GM19455 (cell line): ENCODE data around the gene SLC35F2.
"Not testable (repeated sequence)": the region's sequence is repeated elsewhere in the genome, so short reads cannot be mapped to it uniquely, and the experiment has no call there.

Experiments used
- ATAC-seq: cut with Tn5 transposase; IDR thresholded peaks from one replicate; pipeline ENCODE4 v1.9.1; 2021; ENCODE audit not compliant: unreplicated experiment

The SLC35F2 gene, protein sequence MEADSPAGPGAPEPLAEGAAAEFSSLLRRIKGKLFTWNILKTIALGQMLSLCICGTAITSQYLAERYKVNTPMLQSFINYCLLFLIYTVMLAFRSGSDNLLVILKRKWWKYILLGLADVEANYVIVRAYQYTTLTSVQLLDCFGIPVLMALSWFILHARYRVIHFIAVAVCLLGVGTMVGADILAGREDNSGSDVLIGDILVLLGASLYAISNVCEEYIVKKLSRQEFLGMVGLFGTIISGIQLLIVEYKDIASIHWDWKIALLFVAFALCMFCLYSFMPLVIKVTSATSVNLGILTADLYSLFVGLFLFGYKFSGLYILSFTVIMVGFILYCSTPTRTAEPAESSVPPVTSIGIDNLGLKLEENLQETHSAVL

DNA sequence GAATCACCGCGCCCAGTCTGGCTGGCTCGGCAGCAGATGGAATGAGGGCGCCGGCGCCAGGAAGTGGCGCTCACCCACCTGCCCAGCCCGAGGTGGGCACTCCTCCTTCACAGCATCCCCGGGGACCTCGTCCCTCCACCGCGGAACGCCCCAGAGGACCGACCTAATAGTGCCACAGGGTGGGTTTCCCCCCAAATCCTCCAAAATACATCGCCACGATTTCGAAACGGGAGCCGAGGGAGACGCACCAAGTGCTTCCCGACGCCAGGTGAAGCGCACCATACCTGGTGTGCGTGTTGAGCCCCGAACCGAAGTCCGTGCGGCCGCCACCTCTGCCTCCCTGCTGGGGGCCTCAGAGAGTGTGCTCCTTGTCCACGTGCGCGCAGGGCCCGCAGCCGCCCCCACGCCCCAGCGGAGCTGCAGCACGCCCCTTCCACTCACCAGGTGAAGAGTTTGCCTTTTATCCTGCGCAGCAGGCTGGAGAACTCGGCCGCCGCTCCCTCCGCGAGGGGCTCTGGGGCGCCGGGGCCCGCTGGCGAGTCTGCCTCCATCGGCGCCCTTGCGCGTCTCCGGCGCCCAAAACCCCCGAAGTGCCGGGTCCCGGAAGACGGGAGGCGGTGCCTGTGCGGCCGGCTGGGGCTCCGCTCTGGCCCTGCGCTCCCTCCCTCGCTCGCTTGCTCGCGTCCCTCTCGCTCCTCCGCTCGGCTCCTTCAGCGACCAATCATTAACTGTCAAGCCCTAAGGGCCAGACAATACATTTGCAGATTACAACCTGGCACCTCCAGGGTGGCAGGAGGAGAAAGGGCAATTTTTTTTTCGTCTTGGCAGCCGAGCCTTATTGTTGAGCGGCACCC, at the start of gene SLC35F2:
Gene SLC35F2 (minus strand): TSS at position 571 of the 854 bp plus-strand sequence. CDS start 20 bp downstream, at position 551.
- ATAC-seq: peak; percentile 84

DNA sequence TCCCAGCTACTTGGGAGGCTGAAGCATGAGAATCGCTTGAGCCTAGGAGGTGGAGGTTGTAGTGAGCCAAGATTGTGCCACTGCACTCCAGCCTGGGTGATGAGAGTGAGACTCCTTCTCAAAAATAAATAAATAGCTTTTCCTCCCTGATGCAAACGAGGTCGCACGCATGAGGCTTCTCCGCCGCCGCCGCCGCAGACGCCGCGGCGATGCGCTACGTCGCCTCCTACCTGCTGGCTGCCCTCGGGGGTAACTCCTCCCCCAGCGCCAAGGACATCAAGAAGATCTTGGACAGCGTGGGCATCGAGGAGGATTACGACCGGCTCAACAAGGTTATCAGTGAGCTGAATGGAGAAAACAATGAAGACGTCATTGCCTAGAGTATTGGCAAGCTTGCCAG, 49.6 kb upstream of the SLC35F2 start:
- ATAC-seq: no peak

DNA sequence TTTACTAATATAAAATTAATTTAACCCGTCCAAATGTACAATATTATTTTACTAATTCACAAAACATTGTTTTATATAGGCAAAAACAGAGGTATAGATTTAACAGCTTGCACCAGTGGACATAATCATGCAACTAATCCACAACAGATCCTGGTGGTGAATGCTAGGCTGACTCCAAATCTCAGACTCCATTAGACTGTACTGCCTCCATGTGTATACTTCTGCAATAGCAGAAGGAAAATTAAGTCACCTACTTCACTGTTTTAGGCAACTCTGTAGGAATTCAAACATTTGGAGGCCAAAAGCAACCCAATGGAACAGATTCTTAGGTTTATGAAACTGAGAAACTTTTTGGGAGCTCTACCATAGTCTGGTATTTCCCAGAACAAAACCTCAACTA, 39.7 kb upstream of the SLC35F2 start:
- ATAC-seq: no peak

DNA sequence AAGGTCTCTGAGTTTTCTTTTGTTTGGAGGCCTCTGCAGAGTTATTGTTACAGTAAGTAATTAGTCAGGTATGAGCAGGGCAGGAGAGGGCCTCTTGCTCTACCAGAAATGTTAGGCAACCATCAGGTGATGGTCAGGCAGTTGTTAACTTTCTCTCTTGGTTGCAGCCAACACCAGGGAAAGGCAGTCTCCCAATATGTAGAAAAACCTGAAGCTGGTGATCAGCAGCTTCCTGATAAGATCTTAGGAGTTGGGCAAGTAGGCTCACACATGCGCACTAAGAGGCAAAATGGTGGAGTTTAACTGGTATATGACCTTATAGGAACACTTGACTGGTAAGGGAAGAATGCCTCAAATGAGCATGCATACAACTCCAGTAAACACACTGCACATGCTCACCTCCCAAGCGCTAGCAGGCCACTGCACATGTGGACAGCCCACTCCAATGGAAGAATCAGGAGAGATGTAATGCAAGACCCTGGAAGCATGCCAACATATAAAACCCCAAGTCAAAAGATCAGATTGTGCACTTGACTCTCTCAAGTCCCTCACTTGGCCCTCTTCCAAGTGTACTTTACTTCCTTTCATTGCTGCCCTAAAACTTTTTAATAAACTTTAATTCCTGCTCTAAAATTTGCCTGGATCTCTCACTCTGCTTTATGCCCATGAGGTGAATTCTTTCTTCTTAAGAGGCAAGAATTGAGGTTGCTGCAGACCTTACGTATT, 23.7 kb upstream of the SLC35F2 start:
- no peak for ATAC-seq

DNA sequence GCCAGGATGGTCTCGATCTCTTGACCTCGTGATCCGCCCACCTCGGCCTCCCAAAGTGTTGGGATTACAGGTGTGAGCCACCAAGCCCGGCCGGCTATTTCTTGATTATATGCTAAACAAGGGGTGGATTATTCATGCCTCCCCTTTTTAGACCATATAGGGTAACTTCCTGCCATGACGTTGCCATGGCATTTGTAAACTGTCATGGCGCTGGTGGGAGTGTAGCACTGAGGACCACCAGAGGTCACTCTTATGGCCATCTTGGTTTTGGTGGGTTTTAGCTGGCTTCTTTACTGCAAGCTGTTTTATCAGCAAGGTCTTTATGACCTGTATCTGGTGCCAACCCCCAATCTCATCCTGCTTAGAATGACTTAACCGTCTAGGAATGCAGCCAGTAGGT, 22.9 kb upstream of the SLC35F2 start:
- not testable (repeated sequence) for ATAC-seq

DNA sequence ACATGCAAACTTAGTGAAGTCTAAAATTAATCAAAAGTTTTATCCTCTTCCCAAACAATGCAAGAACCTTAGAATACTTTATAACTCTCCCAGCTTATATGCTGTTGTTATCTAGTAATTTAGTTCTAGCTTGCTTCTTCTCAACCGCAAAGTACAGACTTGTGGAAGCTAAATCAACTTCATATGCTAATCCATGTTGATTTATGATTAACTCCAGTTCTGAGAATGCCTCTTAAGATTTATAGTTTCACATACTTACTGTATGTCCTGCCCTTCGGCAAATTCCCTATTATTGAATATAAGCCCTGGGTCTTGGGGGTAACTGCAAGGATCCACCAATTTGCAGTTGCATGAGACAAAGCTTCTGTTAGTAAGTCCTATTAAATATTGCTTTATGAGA, 17.6 kb upstream of the SLC35F2 start:
- ATAC-seq: no peak

DNA sequence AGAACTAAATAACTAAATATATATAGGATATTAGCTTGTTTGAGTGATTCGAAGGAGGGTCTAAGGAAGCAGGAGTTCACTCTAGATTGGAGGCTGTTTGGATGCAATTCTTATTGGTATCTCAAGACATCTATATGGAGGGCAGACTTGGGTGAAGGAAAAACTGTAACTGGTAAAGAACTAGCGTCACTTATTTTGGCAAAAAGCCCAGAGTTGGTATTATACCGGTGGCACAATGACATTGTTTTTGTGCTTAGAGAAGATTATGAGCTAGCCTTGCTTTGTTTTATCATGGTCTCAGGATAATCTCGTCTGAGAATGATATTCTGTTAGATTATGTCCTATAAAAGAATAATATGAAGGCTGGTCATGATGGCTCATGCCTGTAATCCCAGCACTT, 6.0 kb upstream of the SLC35F2 start:
- ATAC-seq: no peak

DNA sequence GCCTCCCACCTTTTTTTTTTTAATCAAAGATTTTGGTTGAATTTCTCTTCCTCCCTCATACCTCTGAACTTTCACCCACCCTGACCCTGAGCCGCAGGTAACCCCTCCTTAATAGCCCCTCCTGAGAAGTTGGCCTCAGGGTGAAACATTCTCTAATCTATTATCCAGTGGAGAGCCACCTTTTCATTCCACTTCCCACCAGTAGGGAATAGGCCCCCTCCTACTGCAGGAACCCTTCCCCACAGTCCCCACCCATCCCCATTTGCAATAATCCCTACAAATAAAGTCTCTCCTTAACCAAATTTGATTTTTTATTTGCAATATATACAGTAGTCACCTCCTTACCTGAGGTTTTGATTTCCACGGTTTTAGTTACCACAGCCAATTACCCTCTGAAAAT, 2.1 kb upstream of the SLC35F2 start:
- ATAC-seq: no peak

DNA sequence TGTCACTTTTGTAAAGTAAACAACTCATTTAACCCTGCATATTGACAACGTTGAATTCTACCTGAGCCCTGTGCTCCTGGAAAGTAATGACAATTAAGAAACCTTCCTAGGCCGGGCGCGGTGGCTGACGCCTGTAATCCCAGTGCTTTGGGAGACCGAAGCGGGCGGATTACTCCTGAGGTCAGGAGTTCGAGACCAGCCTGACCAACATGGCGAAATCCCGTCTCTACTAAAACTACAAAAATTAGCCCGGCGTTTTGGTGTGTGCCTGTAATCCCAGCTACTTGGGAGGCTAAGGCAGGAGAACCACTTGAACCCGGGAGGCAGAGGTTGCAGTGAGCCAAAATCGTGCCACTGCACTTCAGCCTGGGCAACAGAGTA, 1.6 kb upstream of the SLC35F2 start:
- not testable (repeated sequence) for ATAC-seq

DNA sequence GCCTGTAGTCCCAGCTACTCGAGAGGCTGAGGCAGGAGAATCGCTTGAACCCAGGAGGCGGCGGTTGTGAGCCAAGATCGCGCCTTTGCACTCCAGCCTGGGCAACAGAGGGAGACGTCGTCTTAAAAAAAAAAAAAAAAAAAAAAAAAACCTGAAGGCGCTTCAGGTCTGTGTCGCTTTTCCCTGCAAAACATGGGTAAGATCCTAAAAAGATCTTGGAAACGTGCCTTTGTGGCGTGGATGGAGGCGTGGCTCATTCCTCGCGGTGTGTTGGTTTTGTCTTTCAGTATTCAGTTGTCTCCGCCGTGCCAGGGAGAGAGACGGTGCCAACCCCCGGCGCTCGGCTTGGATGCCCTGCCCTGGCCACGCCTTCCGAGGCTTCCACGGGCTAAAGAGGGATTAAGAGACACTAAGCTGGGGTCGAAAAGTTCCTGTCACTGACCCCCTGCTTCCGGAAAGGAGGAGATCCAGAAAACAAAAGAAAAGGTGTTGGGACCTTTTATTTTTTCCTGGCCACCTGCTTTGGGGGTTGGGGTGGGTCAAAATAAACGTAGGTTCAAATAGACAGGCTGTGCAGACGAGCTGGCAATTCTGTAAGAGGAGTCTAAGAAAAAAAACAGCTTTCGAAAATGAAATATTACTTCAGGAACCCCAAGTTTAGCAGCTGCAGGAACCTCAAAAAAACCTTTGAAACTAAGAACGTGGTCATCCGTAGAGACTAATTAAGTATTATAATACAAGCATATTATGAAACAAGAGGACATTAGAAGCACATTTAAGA, 1.1 kb upstream of the SLC35F2 start:
- no peak for ATAC-seq

DNA sequence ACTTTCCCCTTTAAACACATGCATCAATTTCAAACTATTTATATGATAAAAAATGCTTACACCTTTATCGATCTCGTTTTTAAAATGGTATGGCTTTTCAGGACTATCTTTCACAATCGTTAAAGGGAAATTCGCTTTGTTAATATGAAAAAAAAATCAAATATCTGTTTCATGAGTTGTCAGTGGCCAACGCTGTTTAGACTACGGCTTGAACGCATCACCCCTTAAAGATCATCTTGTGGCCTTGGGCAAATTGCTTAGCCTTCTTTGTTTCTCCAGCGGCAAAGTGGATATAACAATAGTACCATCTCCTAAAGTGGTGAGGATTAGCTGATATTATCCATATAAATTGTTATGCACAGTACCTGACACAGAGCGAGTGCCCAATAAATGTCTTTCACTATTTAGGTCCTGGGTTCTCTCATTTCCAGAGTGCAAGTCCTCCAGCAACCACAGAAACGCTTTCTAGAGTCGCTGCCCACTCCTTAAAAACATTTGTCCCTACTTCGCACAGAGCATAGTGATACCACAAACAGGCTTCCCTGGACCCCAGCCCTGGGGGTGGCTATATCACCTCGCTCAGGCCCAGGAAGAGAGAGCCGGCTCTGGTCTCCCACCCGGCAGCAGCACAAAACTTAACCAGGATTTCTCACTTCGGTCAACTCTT, 904 bp downstream of the SLC35F2 start:
- ATAC-seq: peak; percentile 3

DNA sequence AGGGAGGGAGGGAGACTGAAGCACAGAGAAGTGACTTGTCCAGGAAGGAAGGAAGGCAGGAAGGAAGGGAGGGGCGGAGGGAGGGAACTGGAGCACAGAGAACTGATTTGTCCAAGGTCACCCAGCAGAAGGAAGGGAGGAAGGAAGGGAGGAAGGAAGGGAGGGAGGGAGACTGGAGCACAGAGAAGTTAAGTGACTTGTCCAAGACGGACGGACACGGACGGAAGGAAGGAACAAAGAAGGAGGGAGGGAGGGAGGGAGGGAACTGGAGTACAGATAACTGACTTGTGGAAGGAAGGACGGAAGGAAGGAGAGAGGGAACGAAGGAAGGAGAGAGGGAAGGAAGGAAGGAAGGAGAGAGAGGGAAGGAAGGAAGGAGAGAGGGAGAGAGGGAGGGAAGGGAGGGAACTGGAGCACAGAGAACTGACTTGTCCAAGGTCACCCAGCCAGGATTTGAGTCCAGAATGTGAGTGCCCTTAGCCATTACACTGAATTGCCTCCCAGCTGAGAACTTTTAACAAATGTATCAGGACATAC, 1.5 kb downstream of the SLC35F2 start:
- ATAC-seq: no peak

DNA sequence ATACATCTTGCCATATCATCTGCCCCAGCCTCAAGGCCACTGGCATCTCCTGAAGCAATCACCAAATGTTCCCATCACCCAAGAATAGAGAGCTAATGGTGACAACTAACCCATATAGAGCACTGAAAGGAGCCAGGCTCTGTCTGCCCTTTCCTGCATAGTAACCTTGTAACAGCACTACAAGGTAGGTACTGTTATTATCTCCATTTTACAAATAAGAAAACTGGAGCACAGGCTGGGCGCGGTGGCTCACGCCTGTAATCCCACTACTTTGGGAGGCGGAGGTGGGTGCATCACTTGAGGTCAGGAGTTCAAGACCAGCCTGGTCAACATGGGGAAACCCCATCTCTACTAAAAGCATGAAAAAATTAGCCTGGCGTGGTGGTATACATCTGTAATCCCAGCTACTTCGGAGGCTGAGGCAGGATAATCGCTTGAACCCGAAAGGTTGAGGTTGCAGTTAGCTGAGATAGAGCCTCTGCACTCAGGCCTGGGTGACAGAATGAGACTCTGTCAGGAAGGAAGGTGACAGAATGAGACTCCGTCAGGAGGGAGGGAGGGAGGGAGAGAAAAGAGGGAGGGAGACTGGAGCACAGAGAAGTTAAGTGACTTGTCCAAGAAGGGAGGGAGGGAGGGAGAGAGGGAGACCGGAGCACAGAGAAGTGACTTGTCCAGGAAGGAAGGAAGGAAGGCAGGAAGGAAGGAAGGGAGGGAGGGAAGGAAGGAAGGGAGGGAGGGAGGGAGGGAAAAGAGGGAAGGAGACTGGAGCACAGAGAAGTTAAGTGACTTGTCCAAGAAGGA, 2.2 kb downstream of the SLC35F2 start:
- ATAC-seq: no peak

DNA sequence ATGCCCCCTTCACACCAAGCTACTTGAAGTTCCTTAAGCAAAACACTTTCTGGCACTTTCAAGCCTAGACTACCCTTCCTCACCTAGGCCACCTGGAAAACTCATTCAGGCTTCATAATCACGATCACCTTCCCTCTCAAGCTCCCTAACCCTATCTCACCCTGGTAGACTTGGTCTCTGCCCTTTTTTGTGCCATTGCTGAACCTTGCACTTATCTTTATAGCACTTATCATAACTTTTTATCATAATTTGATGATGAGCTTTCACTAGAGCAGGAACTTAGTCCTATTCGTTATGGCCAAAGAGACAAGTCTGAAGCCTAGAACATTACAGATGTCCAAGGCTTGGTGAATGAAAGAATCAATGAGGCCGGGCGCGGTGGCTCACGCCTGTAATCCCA, 5.5 kb downstream of the SLC35F2 start:
- no peak for ATAC-seq

DNA sequence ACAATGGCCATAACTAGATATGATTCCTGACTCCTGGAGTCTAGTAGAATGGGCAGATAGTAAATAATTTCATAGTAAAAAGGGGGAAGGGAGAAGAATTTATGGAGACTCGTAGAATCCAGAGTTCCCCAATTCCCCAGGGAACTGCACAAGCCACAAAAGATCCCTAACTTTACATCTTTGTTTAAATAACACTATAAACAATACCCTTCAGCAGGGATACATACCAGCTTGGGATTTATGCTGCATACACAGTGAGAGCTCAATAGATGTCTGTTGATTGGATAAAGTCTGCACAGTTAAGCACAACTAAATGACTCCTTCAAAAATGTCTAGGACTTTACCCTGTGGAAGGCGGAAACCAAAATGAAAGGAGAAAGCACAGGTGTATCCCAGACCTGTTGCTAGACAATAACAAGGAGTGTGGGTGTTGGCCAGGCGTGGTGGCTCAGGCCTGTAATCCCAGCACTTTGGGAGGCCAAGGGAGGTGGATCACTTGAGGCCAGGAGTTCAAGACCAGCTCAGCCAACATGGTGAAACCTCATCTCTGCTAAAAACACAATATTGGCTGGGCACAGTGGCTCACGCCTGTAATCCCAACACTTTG, 6.8 kb downstream of the SLC35F2 start:
- no peak for ATAC-seq

DNA sequence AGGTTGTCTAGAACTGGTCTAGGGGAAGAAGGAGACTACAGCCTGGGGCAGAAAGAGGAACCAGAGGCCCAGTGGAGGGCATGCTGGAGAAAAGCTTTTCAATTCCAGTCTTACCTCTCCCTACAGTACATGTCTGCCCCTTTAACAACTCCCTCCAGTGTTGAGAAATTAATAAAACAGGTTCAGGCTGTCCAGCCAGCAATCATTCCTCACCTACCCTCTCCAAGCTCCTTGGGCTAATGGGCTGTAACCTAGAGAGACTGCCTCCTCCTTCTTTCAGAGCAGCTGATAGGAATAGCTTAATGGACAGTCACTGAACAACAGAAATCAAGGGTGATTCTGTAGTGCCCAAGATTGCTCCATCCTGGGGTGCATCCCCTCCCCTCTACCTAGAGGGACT, 8.8 kb downstream of the SLC35F2 start:
- no peak for ATAC-seq

DNA sequence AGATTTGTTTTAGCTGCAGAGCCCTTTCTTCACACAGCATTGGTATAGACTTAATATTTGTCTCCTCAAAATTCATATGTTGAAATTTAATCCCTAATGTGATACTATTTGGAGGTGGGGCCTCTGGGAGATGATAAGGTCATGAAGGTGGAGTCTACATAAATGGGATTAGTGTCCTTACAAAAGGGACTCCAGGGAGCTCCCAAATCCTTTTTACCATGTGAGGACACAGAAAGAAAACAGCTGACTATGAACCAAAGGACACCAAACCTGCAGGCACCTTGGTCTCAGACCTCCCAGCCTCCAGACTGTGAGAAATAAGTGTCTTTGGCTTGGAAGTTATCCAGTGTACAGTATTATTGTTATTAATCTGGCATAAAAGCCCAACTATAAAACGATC, 10.2 kb downstream of the SLC35F2 start:
- ATAC-seq: no peak

DNA sequence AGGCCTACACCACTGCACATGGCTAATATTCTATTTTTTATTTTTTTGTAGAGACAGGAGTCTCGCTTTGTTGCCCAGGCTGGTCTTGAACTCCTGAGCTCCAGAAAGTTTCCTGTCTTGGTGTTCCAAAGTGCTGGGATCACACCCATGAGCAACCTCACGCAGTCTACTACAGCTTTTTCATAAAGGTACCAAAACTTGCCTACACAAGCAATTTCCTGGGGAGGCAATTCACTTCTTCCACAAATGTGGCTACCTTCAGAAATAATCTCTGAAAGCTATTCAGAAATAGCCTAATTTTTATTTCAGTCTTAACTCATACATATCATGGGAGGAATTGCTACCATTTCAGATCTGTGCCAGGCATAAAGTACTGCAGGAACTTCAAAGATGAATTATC, 11.4 kb downstream of the SLC35F2 start:
- no peak for ATAC-seq

DNA sequence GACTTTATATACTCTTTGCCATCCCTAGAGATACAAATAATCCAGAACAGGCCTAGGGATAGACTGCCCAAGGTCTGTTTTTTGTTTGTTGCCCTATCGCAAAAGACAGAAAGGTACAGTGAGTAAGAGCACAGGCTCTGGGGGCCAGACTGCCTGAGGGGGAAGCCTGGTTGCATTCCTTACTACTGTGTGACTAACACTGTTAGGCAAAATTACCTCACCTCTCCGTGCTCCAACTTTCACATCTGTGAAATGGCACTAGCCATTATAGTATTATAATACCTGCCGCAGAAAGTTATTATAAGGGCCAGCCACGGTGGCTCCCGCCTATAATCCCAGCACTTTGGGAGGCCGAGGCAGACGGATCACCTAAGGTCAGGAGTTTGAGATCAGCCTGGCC, 14.5 kb downstream of the SLC35F2 start:
- ATAC-seq: no peak
